Rectal smooth muscle tissue (tissue), 1 donor: ENCODE results near the gene TP53BP2.
"Not testable (repeated sequence)": the region's sequence is repeated elsewhere in the genome, so short reads cannot be mapped to it uniquely, and the experiment has no call there.

Source experiments
- H3K27ac ChIP-seq: one replicate; pipeline ENCODE4 v1.7.0; 2013; ENCODE audit warnings: low read depth, low read length, inconsistent platforms
- H3K27me3 ChIP-seq: one replicate; pipeline ENCODE4 v1.7.0; 2013; ENCODE audit warnings: low read length; ENCODE audit not compliant: control insufficient read depth, insufficient read depth
- H3K36me3 ChIP-seq: one replicate; pipeline ENCODE4 v1.7.0; 2013; ENCODE audit warnings: low read length; ENCODE audit not compliant: control insufficient read depth, insufficient read depth
- H3K4me1 ChIP-seq: one replicate; pipeline ENCODE4 v1.7.0; 2013; ENCODE audit warnings: low read length; ENCODE audit not compliant: control insufficient read depth, insufficient read depth
- H3K4me3 ChIP-seq: one replicate; pipeline ENCODE4 v1.7.0; 2013; ENCODE audit warnings: low read length
- H3K9ac ChIP-seq: one replicate; pipeline ENCODE4 v1.7.0; 2013; ENCODE audit warnings: low read length

Gene TP53BP2

GRCh38 chr1:223849352-223850254 is 3.9 kb upstream of the TP53BP2 start:
- Histone ChIP-seq H3K27me3 (no peaks in the 10 kb centered on the region), H3K4me1 (peaks cover 5% of the 10 kb centered on the region), H3K9ac (no peak overlapping the region), H3K27ac (no peak overlapping the region), H3K4me3 (no peak overlapping the region), H3K36me3 (no peaks in the 10 kb centered on the region)

- H3K36me3 ChIP-seq, result no peaks in the 10 kb centered on the region
- peaks cover 7% of the 10 kb centered on the region for H3K4me1 ChIP-seq
- no peak overlapping the region for H3K9ac ChIP-seq
- H3K4me3 ChIP-seq, result no peak overlapping the region
- no peaks in the 10 kb centered on the region for H3K27me3 ChIP-seq
- H3K27ac ChIP-seq, result no peak overlapping the region
Measured at GRCh38 chr1:223848536-223848935, 2.8 kb upstream of the TP53BP2 start.

- no peaks in the 10 kb centered on the region for H3K27me3 ChIP-seq
Measured at GRCh38 chr1:223847781-223848345, 2.1 kb upstream of the TP53BP2 start.

DNA sequence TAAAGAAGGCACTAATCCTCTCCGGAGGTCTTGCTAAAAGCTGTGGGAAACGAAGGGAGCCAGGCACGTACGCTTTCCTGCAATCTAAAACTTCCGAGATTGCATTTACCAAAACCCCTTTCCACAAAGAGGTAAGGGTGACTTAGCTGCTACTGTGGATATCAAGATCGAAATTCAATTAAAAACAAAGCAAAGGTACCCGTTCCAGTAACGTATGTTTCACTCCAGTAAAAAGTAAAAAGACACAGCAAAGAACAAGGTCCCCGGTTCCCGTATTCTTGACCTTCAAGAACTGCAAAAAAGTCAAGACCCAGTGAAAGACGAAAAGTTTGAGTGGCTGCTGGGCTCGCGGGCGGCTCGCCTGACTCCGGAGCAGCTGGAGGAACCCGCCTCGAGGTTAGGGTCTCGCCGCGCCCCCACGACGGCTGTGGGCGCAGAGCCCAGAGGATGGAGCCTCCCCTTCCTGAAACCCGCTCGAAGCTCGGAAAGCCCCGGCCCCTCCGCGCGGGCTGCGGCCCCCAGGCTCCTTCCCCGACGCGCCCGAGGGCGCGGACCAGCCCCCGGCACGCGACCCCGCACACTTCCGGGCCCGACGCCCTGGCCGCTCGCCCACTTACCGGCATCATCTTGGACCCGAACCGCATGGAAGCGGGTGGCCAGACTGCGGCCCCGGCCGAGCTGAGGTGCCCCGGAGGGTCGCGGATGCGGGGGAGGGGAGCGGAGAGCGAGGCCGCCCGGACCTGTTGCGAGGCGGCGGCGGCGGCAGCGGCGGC is 524 bp downstream of the TP53BP2 start:
- Histone ChIP-seq H3K27me3 (no peaks in the 10 kb centered on the region), H3K4me1 (peaks cover 7% of the 10 kb centered on the region), H3K27ac (peak overlapping the region; percentile 95), H3K9ac (peak overlapping the region; percentile 64), H3K36me3 (no peaks in the 10 kb centered on the region), H3K4me3 (peak overlapping the region; percentile 85)

More at GRCh38 chr1:223847781-223848345, 2.1 kb upstream of the TP53BP2 start:
- Histone ChIP-seq H3K36me3 (no peaks in the 10 kb centered on the region), H3K9ac (no peak overlapping the region), H3K4me3 (no peak overlapping the region), H3K27ac (no peak overlapping the region), H3K4me1 (peaks cover 7% of the 10 kb centered on the region)

- Histone ChIP-seq H3K27me3 (no peaks in the 10 kb centered on the region), H3K4me3 (peak overlapping the region; percentile 85), H3K27ac (peak overlapping the region; percentile 95), H3K9ac (peak overlapping the region; percentile 64), H3K36me3 (no peaks in the 10 kb centered on the region), H3K4me1 (peaks cover 7% of the 10 kb centered on the region)
Measured at GRCh38 chr1:223844787-223845036, 1.0 kb downstream of the TP53BP2 start.

GRCh38 chr1:223843934-223844786 is 1.6 kb downstream of the TP53BP2 start:
- Histone ChIP-seq H3K9ac (peak overlapping the region; percentile 64), H3K36me3 (no peaks in the 10 kb centered on the region), H3K4me1 (peaks cover 7% of the 10 kb centered on the region), H3K27ac (peak overlapping the region; percentile 95), H3K4me3 (peak overlapping the region; percentile 85), H3K27me3 (no peaks in the 10 kb centered on the region)

- peaks cover 7% of the 10 kb centered on the region for H3K4me1 ChIP-seq
Measured at GRCh38 chr1:223842784-223843183, 3.0 kb downstream of the TP53BP2 start.

DNA sequence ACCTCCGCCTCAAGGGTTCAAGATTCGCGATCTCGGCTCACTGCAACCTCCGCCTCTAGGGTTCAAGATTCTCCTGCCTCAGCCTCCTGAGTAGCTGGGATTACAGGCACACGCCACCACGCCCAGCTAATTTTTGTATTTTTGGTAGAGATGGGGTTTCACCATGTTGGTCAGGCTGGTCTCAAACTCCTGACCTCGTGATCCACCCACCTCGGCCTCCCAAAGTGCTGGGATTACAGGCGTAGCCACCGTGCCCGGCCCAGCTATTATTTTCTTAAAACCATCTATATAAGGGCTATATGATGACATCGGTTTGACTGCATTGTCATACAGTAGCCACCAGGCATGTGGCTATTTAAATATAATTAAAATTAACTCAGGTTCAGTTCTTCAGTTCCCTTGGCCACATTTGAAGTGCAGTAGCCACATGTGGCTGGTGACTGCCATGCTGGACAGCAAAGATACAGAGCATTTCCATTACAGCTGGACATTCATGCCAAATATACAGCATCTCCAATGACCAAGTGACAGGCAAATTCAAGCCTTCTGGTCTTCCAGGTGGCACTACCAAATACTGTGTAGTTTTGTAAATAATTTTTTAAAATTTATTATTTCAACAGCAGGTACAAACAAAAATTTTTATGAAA is 3.6 kb downstream of the TP53BP2 start:
- not testable (repeated sequence) for H3K27me3 ChIP-seq, H3K4me1 ChIP-seq, H3K36me3 ChIP-seq, H3K4me3 ChIP-seq, H3K27ac ChIP-seq, H3K9ac ChIP-seq

More at GRCh38 chr1:223842784-223843183, 3.0 kb downstream of the TP53BP2 start:
- Histone ChIP-seq H3K4me3 (no peak overlapping the region), H3K36me3 (no peaks in the 10 kb centered on the region), H3K27ac (no peak overlapping the region), H3K9ac (no peak overlapping the region), H3K27me3 (no peaks in the 10 kb centered on the region)

DNA sequence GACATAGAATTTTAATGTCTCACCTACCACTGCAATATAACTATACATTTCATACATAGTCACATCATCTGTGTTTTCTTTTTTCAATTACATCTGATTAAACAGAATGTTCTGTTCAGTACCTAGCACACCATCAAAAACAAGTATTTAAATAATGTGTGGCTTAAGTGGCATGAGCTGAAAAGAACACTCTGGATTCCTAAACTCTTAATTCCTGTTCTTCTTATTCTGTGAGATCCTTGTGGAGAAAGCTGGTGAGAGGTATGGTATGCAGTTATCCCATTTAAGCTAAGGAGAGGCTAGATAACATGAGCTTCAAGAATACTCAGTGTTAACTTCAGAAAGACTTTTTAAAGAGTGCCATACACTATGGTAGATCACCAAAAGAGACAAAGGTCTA is 5.5 kb downstream of the TP53BP2 start:
- Histone ChIP-seq H3K36me3 (no peaks in the 10 kb centered on the region), H3K27ac (no peak overlapping the region), H3K27me3 (no peaks in the 10 kb centered on the region), H3K9ac (no peak overlapping the region), H3K4me1 (peaks cover 12% of the 10 kb centered on the region), H3K4me3 (no peak overlapping the region)

DNA sequence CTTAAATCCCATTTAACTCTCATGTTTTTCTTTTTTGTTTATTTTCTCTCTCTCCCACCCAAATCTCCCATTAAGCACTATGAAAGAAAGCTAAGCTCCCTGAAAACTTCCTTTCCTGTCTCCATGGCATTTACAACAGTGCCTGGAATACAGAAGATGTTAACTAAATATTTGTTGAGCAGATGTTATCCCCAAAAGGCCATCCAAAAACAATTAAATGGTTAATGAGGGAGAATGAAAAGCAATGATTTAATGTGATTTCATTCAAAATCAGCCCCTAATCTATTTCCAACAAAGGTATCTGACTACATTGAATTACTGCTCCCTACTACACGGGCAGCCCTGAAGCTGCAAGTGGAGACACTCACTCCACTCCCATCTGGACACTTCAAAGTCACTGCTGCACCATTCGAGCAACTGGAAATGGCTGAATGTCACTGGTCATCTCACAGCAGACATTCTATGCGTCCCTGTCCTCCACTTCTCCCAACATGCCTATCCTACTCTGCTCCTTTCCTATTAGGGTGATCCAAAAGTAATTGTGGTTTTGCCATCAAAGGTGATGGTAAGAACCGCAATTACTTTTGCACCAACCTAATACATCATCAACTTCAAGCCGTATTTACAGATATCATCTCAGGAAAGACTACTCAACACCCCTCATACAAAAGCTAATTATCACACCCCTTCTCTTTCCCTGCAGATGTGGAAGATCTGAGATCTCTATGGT is 7.5 kb downstream of the TP53BP2 start:
- Histone ChIP-seq H3K4me3 (no peak overlapping the region), H3K27ac (no peak overlapping the region), H3K27me3 (no peaks in the 10 kb centered on the region), H3K4me1 (peaks cover 13% of the 10 kb centered on the region), H3K36me3 (no peaks in the 10 kb centered on the region), H3K9ac (no peak overlapping the region)

- H3K9ac ChIP-seq, result no peak overlapping the region
- H3K4me3 ChIP-seq, result no peak overlapping the region
- H3K27ac ChIP-seq, result no peak overlapping the region
- H3K27me3 ChIP-seq, result no peaks in the 10 kb centered on the region
- no peaks in the 10 kb centered on the region for H3K36me3 ChIP-seq
- H3K4me1 ChIP-seq, result peaks cover 13% of the 10 kb centered on the region
Measured at GRCh38 chr1:223837687-223838086, 8.1 kb downstream of the TP53BP2 start.
